ENCODE measurements around the gene ADCY2.

- no peak for TF ChIP-seq PATZ1 (CRISPR knock-in tag; IDR thresholded peaks at IDR 0.05; ENCODE audit: borderline replicate concordance)
- no peak for TF ChIP-seq ZFP30 (CRISPR knock-in tag; IDR thresholded peaks at IDR 0.05)
- no peak for TF ChIP-seq OSR1 (CRISPR knock-in tag; IDR thresholded peaks at IDR 0.05)
- TF ChIP-seq SNAI2 (CRISPR knock-in tag; IDR thresholded peaks at IDR 0.05) = no peak
These were observed 429.7 kb downstream of the ADCY2 start for GRCh38 chr5:7825630-7826029.

All from SK-N-SH treated with all-trans-retinoic acid at 6 μM for 48 hours (cell line).